Activated CD4-positive, alpha-beta T cell treated with anti-CD3 and anti-CD28 coated beads, Interleukin-2, amount 50 U/mL, for 1 hour (primary cell): ENCODE results near the gene CDH4.

Experiments
- DNase-seq: peaks from one replicate; pipeline ENCODE4 v3.0.0-alpha.2; 2020

CDH4 gene

GRCh38 chr20:61929971-61930666 lies 678.1 kb downstream of the CDH4 start:
- no peak for DNase-seq

GRCh38 chr20:61930776-61931475 lies 678.9 kb downstream of the CDH4 start:
- no peak for DNase-seq

- no peak for DNase-seq
These were observed 679.6 kb downstream of the CDH4 start for GRCh38 chr20:61931476-61932198.

- DNase-seq, result no peak
These were observed 680.1 kb downstream of the CDH4 start for GRCh38 chr20:61932199-61932592.

GRCh38 chr20:61932711-61933480 lies 680.8 kb downstream of the CDH4 start:
- DNase-seq, result no peak

- no peak for DNase-seq
These were observed 681.5 kb downstream of the CDH4 start for GRCh38 chr20:61933481-61933950.

- DNase-seq, result no peak
These were observed 682.1 kb downstream of the CDH4 start for GRCh38 chr20:61933951-61934715.

- no peak for DNase-seq
These were observed 682.9 kb downstream of the CDH4 start for GRCh38 chr20:61934716-61935530.

GRCh38 chr20:61935926-61936700 lies 684.1 kb downstream of the CDH4 start:
- DNase-seq, result no peak

- no peak for DNase-seq
These were observed 684.7 kb downstream of the CDH4 start for GRCh38 chr20:61936701-61937131.

GRCh38 chr20:61937146-61937962 lies 685.3 kb downstream of the CDH4 start:
- no peak for DNase-seq

- DNase-seq, result no peak
These were observed 686.1 kb downstream of the CDH4 start for GRCh38 chr20:61937963-61938838.

GRCh38 chr20:61938839-61939690 lies 687.0 kb downstream of the CDH4 start:
- no peak for DNase-seq

- no peak for DNase-seq
These were observed 687.8 kb downstream of the CDH4 start for GRCh38 chr20:61939691-61940360.

- no peak for DNase-seq
These were observed 688.4 kb downstream of the CDH4 start for GRCh38 chr20:61940491-61940890.

GRCh38 chr20:61940976-61941720 lies 689.1 kb downstream of the CDH4 start:
- no peak for DNase-seq
